Thyroid gland (tissue), 4 donors: ENCODE results near the gene BCKDK. TPM values are rescaled to one million over a fixed set of nuclear protein-coding genes. Genes with fewer than 3 reads are reported as not detected.

Experiments
- DNase-seq, 2 donors: peaks; one replicate each; pipeline ENCODE4 v3.0.0-alpha.2; 2019
- H3K27ac ChIP-seq, 3 donors: fragments of 200-600 bp; sonication (generic); 1 replicate in 2 of 3; 2 replicates in 1 of 3; pipeline ENCODE4 v1.5.1; 2016 to 2019; ENCODE audit warnings: mild to moderate bottlenecking in 1 of 3, moderate library complexity in 1 of 3
- H3K27me3 ChIP-seq: fragments of 200-600 bp; sonication (generic); one replicate; pipeline ENCODE4 v1.5.1; 2019
- H3K36me3 ChIP-seq, 2 donors: fragments of 200-600 bp; sonication (generic); one replicate each; pipeline ENCODE4 v1.5.1; 2016 to 2019
- H3K4me1 ChIP-seq, 2 donors: fragments of 200-600 bp; sonication (generic); one replicate each; pipeline ENCODE4 v1.5.1; 2017 to 2019
- H3K4me3 ChIP-seq, 3 donors: fragments of 200-600 bp; sonication (generic); replicated peaks in 1 of 3; 1 replicate in 2 of 3; 2 replicates in 1 of 3; pipeline ENCODE4 v1.5.1; 2016; ENCODE audit warnings: mild to moderate bottlenecking in 1 of 3
- H3K9me3 ChIP-seq: fragments of 200-600 bp; sonication (generic); one replicate; pipeline ENCODE4 v1.5.1; 2017
- POLR2A ChIP-seq, 2 donors: fragments of 450-650 bp; IDR thresholded peaks; one replicate each; pipeline ENCODE4 v1.6.1; 2017; ENCODE audit warnings: antibody characterized with exemption in 2 of 2, mild to moderate bottlenecking in 2 of 2, moderate library complexity in 1 of 2
- WGBS, 2 donors: methylation state at CpG; one replicate each; pipeline ENCODE4 v1.1.5; 2017; 5-methylcytosine and 5-hydroxymethylcytosine counted together
- intact Hi-C: fragments of 100-400 bp; cut with DNase I; formaldehyde crosslinking; loops from one replicate; pipeline ENCODE4 v1.15.1; 2023
- total RNA-seq, 4 donors: library from RNA; depleted of rRNA; stranded (reverse); fragments of >200 nt; gene quantifications; one replicate each; pipeline ENCODE4 v1.2.3, GENCODE V29; 2016
- TF ChIP-seq, protein P1 (sequence below), 6 experiments: fragments of 200-600 bp in 3 of 6; fragments of 450-650 bp in 3 of 6; sonication (generic) in 3 of 6; IDR thresholded peaks; one replicate each; pipeline ENCODE4 v1.5.1; 2016 to 2019; ENCODE audit warnings: antibody characterized with exemption in 6 of 6, mild to moderate bottlenecking in 2 of 6, inconsistent platforms in 1 of 6, moderate library complexity in 1 of 6

The BCKDK gene
- total RNA-seq, 4 donors from 2014 or later = 30.1 to 52.0 (median 40.5) TPM

GRCh38 chr16:31147574-31147973 lies 39.4 kb downstream of the BCKDK start:
- Histone ChIP-seq H3K27me3 (no peaks in the 10 kb centered on the region), H3K36me3 (no peaks in the 10 kb centered on the region), H3K27ac (no peak overlapping the region), H3K4me1 (peaks cover 4 to 10% of the 10 kb centered on the region in 2 donors), H3K9me3 (no peaks in the 10 kb centered on the region), H3K4me3 (no peak overlapping the region)
- intact Hi-C loops = loop anchor here (10.0 kb wide), 1 partner anchor 163 kb away; the partner anchor contains the start of gene HSD3B7
- no peak for DNase-seq
- 94 to 98% methylated on average over 3 of the region's 3 CpGs for WGBS, 2 donors
- TF ChIP-seq, protein P1, sequence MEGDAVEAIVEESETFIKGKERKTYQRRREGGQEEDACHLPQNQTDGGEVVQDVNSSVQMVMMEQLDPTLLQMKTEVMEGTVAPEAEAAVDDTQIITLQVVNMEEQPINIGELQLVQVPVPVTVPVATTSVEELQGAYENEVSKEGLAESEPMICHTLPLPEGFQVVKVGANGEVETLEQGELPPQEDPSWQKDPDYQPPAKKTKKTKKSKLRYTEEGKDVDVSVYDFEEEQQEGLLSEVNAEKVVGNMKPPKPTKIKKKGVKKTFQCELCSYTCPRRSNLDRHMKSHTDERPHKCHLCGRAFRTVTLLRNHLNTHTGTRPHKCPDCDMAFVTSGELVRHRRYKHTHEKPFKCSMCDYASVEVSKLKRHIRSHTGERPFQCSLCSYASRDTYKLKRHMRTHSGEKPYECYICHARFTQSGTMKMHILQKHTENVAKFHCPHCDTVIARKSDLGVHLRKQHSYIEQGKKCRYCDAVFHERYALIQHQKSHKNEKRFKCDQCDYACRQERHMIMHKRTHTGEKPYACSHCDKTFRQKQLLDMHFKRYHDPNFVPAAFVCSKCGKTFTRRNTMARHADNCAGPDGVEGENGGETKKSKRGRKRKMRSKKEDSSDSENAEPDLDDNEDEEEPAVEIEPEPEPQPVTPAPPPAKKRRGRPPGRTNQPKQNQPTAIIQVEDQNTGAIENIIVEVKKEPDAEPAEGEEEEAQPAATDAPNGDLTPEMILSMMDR (IDR thresholded peaks at IDR 0.05) = no peak
- no peak for TF ChIP-seq POLR2A (IDR thresholded peaks at IDR 0.05)

GRCh38 chr16:31148281-31148728 lies 40.1 kb downstream of the BCKDK start:
- WGBS, 2 donors = 13 to 43% methylated on average over 5 to 21 of the region's 40 CpGs
- Histone ChIP-seq H3K9me3 (no peaks in the 10 kb centered on the region), H3K27ac (no peak overlapping the region), H3K4me3 (no peak overlapping the region), H3K4me1 (peaks cover 0 to 4% of the 10 kb centered on the region in 2 donors), H3K36me3 (no peaks in the 10 kb centered on the region), H3K27me3 (no peaks in the 10 kb centered on the region)
- intact Hi-C loops = loop anchor here (10.0 kb wide), 1 partner anchor 164 kb away; the partner anchor contains the start of gene HSD3B7
- TF ChIP-seq, protein P1 (IDR thresholded peaks at IDR 0.05) = no peak
- no peak for TF ChIP-seq POLR2A (IDR thresholded peaks at IDR 0.05)
- DNase-seq = peak; percentile 61 to 70

DNA sequence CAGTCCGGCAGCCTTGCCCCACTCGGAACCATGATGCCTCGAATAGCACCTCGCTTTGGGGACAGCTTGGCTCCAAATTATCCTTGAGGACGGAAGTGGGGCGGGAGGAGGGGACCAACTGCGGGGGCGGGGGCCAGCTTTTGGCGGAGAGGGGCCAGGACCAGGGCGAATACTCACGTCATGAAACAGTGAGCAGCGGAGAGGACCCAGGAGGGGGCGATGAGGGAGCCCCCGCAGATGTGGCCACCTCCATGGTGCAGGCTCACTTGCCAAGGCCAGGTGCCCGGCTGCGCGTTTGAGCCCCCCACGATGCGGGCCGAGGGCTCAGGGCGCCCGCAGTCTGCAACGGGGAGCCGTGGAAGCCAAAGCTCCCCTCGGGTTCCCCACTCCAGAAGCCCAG lies 40.7 kb downstream of the BCKDK start:
- no peak overlapping the region for H3K4me3 ChIP-seq
- no peak overlapping the region for H3K27ac ChIP-seq
- WGBS, 2 donors = 73 to 80% methylated on average over 18 to 25 of the region's 25 CpGs
- H3K9me3 ChIP-seq = no peaks in the 10 kb centered on the region
- H3K27me3 ChIP-seq = no peaks in the 10 kb centered on the region
- TF ChIP-seq, protein P1 (IDR thresholded peaks at IDR 0.05) = no peak
- no peak for TF ChIP-seq POLR2A (IDR thresholded peaks at IDR 0.05)
- intact Hi-C loops = loop anchor here (10.0 kb wide), 1 partner anchor 164 kb away; the partner anchor contains the start of gene HSD3B7
- peaks cover 0 to 4% of the 10 kb centered on the region in 2 donors for H3K4me1 ChIP-seq
- H3K36me3 ChIP-seq = no peaks in the 10 kb centered on the region
- no peak for DNase-seq

- WGBS, 2 donors = 70 to 85% methylated on average over 5 of the region's 5 CpGs
- Histone ChIP-seq H3K36me3 (no peaks in the 10 kb centered on the region), H3K27me3 (no peaks in the 10 kb centered on the region), H3K4me1 (peaks cover 0 to 4% of the 10 kb centered on the region in 2 donors), H3K27ac (no peak overlapping the region), H3K9me3 (no peaks in the 10 kb centered on the region), H3K4me3 (no peak overlapping the region)
- TF ChIP-seq, protein P1 (IDR thresholded peaks at IDR 0.05) = no peak
- intact Hi-C loops = loop anchor here (10.0 kb wide), 1 partner anchor 165 kb away; the partner anchor contains the start of gene HSD3B7
- DNase-seq = no peak
Observed at GRCh38 chr16:31149332-31149731, 41.1 kb downstream of the BCKDK start.
